ENCODE measurements around the gene FYB1.

Gene FYB1

DNA sequence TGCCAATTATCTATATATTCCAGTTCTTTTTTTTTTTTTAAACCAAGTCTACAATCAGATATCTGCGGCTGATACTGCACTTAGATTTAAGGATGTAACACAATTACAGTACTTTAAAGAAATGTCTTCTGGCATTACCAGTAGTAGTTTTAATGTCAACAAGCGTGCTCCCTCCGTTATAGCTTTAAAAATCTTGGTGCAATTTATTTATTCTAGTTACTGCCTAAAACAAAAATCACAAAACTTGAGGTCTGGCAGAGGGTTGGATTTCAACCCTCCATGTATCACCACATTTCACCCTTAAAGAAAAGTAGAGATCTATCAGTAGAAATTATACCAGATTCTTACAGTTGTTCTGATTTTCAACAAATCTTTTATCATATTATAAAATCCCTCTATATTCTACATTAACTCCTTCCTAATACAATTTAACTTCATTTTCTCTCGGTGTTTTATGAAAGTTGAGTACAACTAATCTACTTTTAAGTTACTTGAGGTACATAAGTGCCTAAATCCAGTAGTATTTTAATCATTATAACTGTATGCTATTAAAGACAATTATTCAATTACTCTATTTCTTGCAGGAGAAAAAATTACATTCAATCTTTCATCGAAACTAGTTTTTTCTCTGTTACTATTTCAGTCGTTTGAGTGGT, 143.1 kb downstream of the FYB1 start:
- DNase-seq: no peak

DNA sequence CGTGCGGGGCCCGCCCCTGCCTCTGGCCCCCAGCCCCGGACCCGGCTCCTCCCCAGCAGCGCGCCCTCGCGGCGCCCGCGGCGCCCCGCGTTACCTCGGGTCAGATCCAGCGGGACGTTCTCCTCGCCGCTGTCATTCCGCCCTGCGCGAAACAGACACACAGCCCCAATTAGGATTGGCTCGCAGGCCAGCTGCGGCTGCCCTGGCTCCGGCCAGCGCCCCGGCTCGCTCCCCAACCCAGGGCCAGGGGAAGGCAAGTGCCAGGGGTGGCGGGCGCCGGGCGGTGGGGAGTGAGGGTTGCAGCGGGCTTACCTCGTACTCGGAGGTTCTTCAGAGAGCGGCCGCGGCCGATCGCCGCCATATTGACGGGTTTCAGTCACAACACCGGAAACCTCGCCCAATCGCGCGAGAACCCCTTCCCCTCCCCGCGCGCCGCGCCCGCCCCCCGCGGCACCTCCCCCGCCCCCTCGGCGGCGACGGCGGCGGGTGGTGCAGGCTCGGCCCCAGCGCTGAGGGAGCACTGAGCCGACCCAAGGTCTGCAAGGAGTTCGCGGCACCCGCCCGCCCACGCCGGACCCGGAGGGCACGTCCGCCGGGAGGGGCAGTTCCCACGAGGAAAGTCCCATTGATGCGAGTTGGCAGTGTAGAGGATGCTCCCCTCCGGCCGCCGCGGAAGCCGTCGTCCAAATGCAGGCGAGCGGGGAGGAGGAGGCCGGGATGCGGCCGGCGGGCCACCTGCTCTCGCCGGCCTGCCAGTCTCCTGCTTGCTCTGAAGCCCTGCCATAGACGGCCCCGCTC, 145.1 kb downstream of the FYB1 start, which contains the start of gene RICTOR:
Gene RICTOR, minus strand, starts transcription at position 383 of the 798 bp plus-strand sequence. Its CDS starts 22 bp downstream, at position 361.
- peak; percentile 94 for DNase-seq

DNA sequence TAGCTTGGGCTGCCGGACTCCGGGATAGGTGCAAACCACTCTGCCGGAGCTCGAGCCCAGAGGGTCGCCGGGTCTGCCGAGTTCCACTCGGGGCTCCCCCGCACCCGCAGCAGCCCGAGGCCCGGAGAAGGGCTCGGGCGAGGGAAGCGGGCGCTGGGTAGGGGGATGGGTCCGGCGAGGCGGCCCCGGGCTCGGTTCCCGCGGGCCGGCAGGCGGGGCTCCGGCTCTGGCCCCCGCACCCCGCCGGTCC, 145.7 kb downstream of the FYB1 start:
- no peak for DNase-seq

DNA sequence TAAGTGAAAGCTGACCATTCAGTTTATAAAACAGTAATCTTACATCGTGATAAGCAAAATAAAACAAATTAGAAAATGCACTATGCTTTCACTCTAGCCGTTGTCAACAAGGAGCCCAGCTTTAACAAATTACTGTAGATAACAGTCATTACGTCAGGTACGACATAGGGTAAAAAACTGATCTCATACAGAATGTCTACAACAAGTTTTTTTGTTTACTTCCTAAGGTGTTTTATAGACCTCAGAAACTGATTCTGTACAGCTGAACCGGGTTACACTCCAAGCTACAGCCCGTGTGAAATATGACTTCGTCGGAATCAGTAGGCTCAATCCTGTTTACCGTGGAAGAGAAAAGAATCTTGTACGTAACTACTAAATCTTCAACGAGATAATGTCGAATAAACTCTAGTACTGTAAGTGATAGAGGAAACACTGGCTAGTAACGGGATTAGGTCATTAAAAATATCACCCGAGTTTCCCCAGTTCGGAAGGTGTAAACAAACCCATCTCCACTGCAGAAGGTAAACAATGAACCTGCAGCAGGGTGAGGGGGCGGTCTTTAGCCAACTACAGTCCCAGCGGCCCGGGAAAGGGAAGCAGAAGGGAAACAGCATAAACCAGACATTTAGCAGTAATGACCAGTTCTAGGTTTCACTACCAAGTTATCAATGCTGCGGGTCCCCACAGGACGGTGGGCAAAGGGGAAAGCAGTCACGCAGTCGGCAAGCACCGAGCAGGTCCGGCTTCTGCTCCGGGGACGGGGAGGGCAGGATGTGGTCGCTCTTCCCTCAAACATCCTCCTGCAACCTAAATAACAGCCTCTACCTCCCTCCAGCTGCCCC, 146.2 kb downstream of the FYB1 start:
- DNase-seq: peak; percentile 31

DNA sequence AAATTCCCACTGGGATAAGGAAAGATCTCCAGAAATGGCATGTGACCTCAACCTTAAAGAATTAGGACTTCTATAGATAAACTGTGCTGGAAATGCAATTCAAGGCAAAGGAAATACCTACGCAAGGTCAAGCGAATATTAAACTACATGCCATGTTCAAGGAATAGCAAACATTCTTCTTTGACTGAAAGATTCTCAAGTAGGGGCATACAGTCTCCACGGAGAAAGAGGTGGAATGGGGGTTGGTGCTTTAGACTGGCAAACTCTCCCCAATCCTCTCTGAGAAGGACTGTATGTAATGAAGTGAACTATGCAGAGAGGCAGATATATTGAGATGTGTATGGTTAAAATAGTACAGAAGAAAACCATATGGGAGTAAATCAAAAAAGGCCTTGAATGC, 151.3 kb downstream of the FYB1 start:
- DNase-seq: no peak

DNA sequence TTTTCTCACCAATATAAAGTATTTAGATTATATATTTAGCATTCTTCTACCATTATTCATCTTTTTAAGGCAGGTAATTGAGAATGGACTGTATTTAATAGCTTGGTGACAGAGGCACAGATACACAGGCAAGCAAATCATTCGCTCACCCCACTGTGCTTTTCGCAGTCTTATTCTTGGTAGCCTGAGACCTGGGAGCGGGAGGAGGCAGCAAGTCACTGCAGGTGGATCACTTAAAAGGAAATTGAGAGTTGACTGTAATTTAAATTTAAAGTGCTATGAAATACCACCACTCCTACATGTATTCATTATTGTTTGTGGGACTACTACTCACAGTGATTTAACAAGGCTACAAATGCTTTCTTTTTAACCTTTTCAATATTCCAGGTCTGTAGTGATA, 154.9 kb downstream of the FYB1 start:
- DNase-seq: no peak

DNA sequence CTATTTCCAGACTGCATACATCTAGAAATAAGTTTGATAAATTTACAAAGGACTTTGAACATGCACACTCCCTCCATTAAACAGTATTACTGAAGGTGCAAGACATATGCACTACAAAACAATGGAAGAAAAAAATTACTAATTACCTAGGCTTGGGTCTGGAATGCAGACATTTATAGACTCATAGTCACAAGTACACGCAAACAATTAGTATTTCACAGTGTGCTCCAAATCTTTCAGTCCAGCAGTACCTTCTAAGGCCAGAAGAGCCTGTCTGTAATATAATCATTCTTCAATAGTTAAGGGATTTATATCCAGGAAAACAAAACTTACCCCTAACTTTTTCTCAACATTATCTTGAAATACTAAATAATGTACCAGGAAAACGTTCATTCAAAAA, 156.3 kb downstream of the FYB1 start:
- DNase-seq: no peak

DNA sequence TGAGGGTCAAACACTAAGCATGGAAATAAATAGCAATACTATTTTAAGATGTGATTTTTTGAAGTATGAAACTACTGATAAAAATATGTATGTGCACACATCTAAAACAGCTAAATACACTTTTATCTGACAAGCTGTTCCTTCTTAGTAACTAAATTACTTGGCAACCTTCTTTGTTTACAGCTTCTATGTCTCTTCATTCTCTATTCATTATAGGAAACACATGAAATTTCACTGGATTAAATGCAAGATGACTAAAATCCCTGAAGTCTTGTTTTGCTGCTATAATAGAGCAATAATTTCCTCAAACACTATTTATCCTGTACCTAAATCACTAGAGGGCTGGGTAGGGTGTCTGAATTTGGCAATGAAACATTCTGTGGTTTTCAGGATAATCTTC, 156.8 kb downstream of the FYB1 start:
- no peak for DNase-seq

DNA sequence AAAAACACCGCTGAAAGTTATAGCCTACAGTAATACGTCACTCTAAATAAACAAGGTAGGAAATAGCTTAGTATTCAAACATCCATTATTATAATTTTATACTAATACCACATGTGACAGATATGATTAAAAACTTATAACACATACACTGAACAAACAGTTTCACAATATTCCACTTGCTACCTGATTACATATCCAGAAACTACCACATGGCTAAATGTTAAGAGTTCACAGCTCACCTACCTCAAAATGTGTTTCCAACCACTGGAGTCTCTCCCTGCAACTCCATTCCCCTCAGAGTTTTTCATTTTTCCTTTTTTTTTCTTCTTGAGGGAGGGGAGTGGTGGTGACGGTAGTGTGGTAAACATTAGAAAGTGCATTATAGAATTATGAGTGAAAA, 157.3 kb downstream of the FYB1 start:
- no peak for DNase-seq

DNA sequence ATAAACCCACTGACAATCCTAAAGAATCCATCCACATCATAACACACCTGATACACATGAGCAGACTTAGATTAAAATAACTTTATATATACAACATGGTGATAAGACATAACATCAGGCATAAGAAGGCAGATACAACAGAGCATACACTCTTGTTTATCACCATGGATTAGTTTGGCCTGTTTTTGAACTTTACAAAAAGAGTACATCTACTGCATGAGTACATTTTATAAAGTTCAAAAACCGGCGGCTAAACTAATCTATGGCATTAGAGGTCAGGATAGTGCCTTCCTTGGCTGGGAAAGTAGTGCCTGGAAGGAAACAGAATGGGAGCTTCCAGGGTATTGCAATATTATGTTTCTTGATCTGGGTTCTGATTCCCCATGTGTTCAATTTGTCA, 160.3 kb downstream of the FYB1 start:
- DNase-seq: no peak

DNA sequence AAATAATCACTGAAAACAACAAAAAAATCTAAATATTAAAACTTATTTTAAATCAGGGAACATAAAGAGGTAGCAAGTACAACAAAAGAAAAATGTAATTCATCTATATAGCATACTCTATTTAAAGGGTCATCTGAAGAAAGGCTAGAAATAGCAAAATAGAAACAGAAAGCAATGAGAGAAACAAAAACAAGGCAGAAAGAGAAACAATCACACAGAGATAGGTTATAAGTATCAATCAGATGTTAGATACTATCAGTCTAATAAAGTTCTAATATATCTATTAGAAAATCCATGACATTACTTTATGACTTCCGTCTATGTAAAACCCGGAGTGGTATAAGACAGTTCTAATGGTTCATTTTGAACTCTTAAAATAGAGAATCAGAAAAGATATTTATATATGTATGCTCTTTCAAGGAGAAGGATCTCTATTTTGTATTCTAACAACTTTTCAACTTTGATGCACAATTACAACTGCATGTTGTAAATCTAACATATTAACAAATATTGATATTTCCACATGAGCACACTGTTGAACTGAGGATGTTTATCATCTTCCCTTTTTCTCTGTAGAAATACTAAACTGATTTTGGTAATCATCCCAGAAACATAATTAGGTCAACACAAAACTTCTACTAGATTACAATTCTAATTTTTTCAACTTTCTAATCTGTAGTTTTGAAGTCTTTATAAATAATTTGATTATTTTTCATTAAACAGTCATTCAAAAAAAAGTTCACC, 161.0 kb downstream of the FYB1 start:
- no peak for DNase-seq

DNA sequence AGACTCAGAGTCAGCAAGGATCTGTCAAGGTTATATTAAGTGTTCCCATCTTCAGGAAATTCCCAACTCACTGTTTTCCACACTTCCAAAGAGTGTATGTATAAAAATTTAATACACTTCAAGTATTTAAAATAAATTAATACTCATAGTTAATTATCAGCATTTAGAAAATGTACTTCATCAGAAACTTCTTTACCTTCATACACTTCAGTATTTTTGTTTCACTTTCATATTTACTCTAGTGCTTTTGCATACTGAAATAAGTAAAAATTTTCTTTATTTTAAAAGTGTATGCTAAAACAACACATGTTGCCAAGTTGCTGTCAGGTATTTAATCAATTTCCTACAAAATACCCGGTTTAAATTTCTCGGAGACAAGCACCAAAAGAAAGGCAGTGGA, 161.6 kb downstream of the FYB1 start:
- DNase-seq: no peak

DNA sequence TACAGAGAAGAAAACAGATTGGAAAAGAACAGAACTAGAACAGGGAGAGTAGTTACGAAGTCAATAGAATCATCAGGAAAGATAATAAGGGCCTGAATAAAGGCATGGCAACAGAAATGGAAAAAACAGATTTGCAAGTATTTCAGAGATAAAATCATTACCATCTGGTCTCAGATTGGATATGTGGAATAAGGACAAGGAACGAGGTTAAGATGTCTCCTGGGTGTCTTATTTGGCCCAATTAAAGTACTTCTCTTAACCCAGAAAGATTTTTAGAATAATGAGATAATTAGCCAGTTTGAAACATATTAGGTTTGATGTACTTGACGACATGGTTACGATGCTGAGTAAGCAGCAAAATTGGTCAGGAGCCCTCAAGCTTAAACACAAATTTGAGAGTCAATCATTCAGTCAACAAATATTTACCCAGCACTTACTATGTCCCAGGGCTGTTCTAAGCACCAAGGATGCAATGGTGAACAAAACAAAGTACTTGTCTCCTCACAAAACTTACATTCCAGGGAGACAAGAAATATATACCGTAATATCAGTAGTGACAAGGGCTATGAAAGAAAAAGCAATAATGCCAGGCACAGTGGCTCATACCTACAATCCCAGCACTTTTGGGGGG, 163.5 kb downstream of the FYB1 start:
- DNase-seq: no peak
